Smooth muscle cell of the brain vasculature (primary cell): ENCODE results near the gene GAS6.
A peak's percentile ranks its signal among the peaks of the same experiment; 100 is the strongest.
"Not testable (repeated sequence)": the region's sequence is repeated elsewhere in the genome, so short reads cannot be mapped to it uniquely, and the experiment has no call there.

Experiments
- DNase-seq: peaks from one replicate; pipeline ENCODE4 v3.0.0-alpha.2; 2012; ENCODE audit warnings: low read depth, low spot score

The GAS6 gene

DNA sequence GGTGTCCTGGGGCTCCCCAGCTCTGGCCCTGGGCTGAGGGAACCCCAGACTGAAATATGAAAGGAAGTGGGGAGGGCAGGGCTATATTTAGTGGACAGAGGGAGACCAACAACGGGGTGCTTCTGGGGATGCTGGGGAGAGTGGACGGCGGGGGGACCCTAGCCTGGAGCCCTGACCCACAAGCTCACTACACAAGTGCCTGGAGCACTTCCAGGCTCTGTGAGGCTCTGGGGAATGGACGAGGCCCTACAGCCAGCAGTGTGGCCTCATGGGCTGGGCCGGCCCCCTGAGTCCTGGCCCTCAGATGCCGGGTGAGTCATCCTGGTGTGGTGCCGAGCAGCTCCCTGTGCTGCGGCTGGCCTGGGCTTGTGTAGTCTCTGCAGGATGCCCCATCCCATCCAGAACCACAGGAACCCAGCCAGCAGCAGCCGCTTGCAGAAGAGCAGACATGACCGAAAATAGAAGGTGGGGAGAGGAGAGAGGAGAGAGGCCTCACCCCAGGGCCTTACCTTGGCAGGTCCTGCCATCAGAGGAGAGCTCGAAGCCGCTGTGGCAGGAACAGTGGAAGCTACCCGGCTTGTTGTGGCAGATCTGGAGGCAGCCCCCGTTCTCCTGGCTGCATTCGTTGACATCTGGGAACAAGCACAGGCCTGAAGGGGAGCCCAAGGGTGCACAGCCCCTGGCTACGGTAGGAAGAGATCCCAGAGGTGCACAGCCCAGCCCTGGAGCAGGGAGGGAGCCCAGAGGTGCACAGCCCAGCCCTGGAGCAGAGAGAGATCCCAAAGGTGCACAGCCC is 26.1 kb downstream of the GAS6 start:
- DNase-seq, result peak; percentile 88

DNA sequence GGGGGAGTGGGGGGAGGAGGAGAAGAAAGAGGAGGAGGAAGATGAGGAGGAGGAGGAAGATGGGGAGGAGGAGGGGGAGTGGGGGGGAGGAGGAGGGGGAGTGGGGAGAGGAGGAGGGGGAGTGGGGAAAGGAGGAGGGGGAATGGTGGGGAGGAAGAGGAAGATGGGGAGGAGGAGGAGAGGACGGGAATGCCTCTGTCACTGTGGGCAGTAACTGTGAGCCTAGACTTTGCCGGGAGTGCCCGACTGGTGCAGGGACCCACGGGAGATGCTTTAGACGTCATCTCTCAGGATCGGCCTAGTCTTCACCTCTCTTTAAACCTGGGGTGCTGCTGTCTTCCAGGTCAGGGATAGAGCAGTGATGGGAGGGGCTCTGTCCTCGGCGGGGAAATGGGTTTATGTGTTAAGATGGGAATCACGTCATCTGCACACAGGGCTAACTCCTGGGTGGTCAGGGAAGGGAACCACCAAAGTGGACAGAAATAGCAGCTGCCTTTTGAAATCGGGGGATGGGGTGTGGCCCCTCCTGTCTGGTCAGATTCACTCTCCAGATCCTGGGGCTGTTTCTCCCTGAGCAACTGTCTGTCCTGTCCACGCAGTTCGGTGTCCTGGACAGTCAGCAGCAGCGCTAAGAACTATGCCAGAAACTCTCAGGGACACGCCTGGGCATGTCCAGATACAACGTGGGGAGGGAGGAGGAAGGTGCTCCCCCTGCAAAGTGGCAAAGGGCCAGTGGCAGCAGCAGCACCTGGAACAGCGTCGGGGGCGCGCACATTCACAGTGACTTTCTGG is 26.9 kb downstream of the GAS6 start:
- DNase-seq, result no peak

DNA sequence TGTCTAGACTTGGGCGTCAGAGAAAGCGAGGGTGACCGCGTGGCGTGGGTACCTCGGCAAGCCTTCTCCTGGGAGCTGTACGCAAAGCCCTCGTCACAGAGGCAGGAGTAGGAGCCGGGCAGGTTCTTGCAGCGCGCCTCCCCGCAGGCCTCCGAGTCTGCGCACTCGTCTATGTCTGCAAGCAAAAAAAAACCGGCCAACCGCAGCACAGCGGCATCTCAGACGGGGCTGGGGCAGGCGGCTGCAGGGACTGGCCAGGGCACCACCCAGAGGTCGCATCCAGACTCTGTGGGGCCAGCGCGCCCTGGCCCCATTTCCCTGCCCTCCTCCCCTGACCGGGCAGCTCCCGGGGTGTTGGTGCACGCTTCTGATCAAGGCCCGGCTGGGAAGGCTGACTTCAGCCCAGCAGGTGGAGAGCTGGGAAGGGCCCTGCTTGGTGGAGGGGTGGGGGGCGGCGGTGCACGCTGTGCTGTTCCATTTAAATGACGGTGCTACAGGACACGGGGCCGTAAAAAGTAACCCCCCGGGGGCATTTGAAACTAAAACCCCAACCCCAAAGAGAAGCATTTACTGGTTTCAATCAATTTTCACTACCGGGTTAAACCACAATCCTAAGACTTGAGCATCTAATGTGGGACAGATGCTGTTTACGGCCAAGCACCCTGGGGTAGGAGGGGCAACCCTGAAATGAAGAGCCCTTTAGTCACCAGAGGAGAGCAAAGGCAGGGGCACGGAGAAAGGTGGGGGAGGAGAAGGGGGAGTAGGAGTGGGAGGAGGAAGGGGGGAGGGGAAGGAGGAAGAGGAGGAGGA is 28.2 kb downstream of the GAS6 start:
- peak; percentile 91 for DNase-seq

DNA sequence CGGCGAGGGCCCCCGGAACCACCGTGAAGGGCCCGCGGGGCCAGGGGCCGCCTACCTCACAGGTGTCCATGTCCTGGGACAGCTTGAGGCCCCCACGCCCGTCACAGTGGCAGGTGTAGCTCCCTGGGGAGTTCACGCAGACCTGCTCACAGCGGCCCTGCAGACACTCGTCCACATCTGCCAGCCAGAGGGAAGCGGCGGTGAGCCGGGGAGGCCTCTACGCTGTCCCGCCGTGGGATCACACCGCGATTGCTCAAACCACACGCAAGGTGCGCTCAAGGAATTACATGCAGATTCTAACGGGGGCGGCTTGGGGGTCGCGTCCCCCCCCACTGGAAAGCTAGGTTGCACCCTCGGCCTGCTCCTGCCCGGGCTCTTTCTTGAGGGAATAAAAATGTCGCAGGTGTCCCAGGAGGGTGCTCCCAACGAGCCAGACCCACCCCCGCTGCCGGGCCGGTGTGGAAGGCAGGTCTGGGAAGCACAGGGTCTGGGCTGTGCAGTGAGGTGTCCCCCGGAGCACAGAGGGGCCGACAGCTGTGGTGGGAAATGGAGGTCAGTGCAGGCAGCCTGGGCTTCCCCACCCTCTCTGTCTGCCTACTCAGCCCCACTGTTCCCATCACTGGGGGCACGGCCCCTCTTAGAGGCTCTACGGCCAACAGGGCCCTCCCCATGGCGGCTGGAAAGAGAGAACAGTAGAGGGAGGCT is 29.2 kb downstream of the GAS6 start:
- DNase-seq, result no peak

DNA sequence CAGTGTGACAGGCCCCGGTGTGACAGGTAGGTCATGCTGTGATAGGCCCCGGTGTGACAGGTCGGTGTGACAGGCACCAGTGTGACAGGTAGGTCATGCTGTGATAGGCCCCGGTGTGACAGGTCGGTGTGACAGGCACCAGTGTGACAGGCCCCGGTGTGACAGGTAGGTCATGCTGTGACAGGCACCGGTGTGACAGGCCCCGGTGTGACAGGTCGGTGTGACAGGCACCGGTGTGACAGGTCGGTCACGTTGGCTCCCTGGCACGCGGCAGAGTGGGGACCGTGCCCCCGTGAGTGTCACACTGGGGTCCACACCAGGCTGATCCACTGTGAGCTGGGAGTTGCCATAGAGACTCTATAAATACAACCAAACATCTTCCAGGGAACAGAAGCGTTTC is 29.9 kb downstream of the GAS6 start:
- DNase-seq, result not testable (repeated sequence)

DNA sequence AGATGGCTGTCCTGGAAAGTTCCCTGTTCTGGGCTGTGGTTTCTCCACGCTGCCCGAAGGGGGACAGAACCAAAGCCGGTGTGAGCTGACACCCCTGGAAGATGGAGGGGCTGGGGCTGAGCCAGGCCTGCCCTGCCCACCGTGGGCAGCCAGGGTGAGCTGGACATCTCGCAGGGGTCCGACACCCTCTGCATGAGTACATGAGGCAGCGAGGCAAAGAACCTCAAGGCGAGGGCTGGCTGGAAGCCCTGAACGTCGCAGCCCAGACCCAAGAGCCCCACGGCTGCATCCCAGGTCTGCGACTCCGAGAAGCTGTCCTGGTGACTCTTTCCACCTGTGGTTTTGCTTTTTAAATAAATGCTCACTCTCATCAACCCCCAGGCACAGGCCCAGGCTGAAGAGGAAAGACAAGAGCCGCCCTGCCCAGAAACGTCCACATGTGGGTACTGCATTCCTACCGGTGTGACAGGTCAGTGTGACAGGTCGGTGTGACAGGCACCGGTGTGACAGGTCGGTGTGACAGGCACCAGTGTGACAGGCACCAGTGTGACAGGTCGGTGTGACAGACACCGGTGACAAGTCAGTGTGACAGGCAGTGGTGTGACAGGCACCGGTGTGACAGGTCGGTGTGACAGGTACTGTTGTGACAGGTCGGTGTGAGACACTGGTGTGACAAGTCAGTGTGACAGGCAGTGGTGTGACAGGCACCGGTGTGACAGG is 30.6 kb downstream of the GAS6 start:
- DNase-seq, result no peak

DNA sequence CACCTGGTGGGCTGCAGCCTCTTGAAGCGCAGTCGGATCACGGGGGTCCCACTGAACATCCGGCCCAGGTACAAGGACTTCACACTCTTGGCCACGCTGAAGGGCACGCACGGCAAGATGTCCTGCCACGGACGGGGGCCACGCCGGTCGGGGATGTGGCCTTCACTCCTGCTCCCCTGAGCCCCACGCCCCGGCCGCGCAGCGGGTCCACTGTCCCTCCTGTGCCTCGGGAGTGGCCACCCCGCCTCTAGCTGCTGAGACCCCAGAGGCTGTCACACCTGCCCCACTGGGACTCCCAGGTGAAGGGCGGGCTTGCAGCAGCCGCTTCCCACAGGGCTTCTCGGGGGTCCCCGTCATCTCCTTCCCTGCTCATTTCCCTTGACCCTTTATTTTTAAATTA is 31.2 kb downstream of the GAS6 start:
- DNase-seq, result no peak

DNA sequence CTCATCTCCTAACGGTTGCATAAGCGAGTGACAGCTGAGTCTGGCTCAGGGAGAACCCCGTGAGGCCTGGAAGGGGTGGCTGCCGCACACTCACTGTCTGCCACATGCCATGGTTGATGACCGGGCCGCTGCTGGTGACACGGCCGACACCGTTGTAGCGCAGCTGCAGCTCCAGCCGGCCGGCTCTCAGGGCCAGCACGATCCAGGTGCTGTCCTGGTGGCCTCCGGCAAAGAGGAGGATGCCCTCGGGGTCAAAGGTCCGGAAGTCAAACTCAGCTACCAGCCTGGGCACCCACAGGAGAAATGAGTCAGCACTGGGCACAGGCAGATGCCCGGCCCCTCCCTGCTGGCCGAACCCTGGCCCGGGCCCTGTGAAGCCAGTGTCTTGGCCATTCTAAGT is 31.7 kb downstream of the GAS6 start:
- DNase-seq, result no peak

DNA sequence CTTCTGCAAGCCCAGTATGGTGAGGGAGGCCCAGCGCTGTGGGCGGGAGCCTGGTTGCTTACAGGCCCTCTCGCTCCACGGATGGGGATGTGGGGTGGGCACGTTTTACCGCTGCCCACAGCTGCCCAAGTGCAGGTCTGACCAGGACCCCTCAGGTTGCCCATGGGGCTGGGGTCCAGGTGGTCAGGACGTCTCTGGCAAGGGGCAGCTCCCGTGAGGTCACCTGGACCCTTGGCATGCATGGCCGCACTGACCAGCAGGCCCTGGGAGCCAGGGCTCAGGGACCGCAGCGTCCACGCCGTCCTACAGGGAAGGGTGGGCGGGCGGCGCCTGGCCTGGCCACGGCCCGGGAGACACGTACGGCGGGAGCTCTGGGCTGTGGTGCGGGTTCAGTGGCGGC is 32.8 kb downstream of the GAS6 start:
- DNase-seq, result no peak

DNA sequence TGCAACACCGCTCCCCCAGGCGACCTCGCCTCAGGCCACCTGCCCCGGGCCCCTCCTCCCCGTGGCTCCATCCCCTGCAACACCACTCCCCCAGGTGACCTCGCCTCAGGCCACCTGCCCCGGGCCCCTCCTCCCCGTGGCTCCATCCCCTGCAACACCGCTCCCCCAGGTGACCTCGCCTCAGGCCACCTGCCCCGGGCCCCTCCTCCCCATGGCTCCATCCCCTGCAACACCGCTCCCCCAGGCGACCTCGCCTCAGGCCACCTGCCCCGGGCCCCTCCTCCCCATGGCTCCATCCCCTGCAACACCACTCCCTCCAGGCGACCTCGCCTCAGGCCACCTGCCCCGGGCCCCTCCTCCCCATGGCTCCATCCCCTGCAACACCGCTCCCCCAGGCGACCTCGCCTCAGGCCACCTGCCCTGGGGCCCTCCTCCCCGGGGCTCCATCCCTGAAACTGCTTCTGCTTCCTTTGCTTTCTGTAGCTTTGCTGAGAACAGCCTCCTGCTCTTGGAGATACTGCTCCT is 33.4 kb downstream of the GAS6 start:
- not testable (repeated sequence) for DNase-seq

DNA sequence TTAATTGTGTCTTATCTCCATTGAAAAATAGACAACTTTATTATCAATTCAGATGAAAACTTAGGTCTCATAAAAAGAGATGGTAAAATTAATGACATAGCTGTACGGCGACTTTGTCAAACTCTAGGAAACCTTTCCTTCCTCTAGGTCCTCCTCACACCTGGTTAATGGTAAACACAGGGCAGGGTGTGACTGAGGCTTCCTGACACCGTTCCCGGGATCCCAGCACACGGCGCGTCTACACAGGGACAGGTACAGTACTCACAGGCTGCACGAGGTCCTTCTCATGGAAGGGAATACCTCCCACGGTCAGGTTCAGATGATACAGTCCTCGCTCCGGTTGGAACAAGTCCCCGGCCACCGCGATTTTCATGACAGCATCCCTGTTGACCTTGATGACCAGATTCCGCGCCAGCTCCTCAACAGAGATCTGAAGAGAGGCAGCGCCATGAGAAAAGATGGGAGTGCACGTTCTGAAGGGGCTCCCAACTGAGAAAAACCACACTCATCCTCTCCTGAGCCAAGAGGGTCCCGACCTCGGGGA is 35.5 kb downstream of the GAS6 start:
- no peak for DNase-seq

DNA sequence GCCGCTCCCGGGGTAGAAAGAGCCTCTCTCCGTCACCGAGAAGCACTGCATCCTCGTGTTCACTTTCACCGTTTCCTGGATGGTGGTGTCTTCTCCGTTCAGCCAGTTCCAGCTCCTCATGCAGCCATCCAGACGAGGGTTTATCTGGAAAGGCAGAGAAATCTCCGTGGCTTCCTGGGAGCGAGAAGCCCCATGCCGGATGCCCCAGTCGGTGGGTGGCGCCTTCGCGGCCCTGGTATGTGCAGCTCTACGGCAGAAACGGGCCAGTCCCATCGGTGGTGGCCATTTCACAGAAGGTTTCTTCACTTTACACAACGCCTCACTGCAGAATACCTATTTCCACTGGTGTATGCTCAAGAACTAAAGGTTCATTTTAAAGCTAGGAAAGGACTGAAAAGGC is 36.9 kb downstream of the GAS6 start:
- DNase-seq, result no peak

DNA sequence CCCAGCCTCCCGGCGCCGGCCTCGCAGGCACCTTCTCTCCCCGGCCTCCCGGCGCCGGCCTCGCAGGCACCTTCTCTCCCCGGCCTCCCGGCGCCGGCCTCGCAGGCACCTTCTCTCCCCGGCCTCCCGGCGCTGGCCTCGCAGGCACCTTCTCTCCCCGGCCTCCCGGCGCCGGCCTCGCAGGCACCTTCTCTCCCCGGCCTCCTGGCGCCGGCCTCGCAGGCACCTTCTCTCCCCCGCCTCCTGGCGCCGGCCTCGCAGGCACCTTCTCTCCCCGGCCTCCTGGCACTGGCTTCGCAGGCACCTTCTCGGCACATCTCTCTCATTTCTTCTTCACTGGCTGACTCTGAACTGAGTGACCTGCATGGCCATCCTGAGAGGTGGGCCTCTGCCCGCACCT is 37.4 kb downstream of the GAS6 start:
- DNase-seq, result not testable (repeated sequence)

DNA sequence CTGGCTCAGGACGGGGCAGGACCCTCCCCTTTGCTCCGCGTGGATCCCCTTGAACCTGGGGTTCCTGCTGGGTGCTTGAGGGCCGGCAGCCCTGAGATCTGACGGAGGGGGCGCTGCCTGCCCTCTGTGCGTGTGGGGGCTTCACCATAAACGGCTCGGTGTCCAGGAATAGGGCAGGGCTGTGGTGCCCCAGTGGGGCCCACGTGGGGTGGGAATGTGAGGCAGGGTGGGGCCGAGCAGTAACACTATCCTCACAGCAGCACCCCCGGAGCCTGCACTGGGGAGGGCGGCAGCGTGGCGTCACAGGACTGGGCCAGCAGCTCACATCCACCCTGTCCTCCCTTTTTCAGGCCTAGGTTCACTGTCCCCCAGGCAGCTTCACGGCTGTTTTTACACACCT is 38.0 kb downstream of the GAS6 start:
- no peak for DNase-seq

DNA sequence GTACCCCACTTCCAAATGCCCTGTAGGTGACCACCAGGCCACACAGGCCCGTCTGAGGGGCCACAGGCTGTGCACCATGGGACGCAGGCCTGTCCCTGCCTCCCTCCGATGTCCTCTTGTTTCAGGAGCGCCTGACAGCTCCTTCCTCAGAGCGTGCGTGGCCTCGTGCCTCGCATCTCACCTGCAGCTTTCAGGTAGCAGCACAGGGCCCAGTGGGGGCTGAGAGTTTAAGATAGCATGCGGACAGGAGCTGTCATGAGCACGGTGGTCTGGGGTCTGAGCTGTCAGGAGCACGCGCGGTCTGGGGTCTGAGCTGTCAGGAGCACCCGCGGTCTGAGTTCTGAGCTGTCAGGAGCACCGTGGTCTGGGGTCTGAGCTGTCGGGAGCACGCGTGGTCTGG is 40.1 kb downstream of the GAS6 start:
- DNase-seq, result no peak

DNA sequence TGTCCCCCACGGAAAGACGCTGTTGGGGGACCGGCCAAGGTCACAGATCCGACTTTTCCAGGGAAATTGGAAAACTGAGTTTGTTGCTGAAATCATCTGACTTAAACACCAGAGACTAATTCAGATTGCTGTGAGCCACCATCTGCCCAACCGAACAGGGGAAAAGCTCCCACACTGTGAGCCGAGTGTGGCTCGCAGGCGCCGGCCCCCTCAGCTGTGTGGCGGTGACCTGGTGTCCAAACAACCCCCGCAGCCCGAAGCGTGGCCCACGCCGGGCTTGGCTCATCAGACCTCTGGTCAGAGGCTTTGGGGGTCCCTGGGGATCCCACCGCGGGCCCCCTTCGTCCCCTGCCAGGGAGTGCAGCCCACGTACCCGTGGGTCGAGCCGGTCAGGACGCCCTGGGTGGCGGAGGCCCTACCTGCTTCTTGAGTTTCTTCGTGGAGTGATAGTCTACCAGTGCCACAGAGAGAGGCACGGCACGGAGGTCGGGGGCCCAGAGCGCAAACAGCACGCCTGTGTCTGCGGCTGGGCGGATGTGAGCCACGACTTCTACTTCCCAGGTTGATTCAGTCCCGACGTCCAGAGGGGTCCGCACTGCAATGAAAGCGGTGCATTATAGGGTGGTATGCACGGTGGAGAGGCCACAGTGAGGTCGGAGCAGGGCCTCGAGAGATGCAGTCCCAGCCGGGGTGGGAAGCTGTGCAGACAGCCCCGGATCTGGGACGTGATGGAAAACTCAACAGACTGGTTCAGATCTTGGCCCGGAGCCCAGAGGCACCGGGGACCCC is 40.7 kb downstream of the GAS6 start:
- DNase-seq, result no peak

DNA sequence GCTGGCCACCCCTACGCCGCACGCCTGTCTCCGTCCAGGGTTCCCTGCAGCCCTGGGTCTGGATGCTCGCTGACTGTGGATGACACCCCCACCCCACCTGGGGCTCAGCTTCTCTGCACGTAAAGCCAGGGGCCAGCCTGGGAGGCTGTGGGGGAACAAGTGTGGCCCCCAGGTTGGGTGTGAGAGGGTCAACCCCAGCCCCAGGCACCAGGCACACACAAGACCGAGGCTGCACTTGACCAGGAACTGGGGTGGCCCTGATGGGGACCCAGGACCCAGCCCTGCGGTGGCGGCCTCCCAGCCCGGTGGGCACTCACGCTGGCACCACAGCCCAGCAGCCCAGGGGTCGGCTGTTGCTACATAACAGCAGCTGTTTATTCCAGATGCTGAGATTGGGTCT is 41.6 kb downstream of the GAS6 start:
- DNase-seq, result no peak

DNA sequence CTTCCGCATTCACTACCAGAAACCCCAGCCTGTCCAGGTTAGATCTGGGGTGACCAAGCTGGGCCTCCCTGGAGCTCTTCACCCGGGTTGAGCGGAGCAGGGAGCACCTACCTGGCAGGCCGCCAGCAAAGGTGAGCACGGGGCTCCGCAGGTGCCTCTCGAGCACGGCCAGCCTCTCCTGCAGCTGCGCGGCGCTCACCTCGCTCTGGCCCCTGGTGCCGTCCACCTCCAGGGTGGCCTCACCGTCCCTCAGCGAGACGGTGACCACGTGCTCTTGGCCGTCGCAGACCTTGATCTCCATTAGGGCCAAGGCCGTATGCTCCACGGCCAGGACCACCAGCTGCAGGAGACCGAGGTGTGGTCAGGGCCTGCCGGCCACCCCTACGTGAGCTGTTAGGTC is 42.0 kb downstream of the GAS6 start:
- DNase-seq, result no peak

DNA sequence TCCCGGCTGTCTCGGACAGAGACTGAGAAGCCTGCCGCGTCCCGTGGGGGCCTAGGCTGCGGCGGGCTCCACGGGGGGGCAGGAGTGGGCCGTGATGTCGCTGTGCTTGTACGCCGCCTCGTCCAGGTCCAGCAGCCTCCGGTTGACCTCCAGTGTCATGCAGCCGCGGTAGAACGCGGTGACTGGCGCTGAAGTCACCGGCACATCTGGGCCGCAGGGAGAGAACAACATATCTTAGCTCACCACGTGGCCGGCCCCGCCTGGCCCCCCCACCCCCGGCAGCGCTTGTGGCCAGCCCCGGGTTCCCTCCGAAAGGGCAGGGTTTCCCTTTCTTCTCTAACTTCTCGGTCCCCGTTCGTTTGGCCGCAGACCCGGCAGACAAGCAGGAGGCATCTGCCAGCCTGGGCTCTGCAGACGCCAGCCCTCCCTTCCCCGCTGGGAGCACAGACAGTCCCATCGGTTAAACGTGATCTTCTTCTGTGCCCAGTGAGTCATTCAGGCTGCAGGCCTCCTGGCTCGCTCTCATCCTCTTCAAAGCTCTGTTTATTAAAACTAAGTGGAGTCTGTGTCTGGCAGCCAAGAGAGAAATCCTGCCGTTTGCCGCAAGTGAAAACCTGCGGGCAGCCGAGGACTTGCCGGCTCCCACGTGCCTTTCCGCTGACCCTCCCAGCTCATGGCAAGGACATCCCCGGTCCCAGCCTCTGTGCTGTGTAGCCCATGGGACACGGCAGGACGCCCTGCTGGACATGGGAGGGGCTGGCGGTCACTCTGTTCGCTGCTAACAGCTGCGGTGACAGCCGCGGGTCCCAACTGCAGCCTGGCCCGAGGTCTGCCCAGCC is 42.8 kb downstream of the GAS6 start:
- DNase-seq, result peak; percentile 96
